ENCODE data around the gene YPEL2.

GRCh38 chr17:59304811-59305210, 26.6 kb upstream of the YPEL2 start:
- TF ChIP-seq SP1 (IDR thresholded peaks at IDR 0.05; ENCODE audit: low read depth): no peak
- no peak for TF ChIP-seq ZBTB33 (IDR thresholded peaks at IDR 0.05; ENCODE audit: extremely low read depth, insufficient replicate concordance, low read length)
- no peak for TF ChIP-seq REST (IDR thresholded peaks at IDR 0.05; ENCODE audit: low read depth)
- TF ChIP-seq EZH2 (IDR thresholded peaks at IDR 0.05): no peak
- no peak for TF ChIP-seq CTCF (IDR thresholded peaks at IDR 0.05 in 2 of 3, conservative IDR thresholded peaks at IDR 0.05 in 1 of 3; ENCODE audit: borderline replicate concordance in 1 of 3, insufficient read depth in 1 of 3, low read depth in 2 of 3, low read length in 2 of 3)
- TF ChIP-seq POLR2AphosphoS5 (IDR thresholded peaks at IDR 0.05; ENCODE audit: low read depth, low read length): no peak
- no peak for TF ChIP-seq POLR2A (IDR thresholded peaks at IDR 0.05; ENCODE audit: borderline replicate concordance, extremely low read depth, insufficient read depth, insufficient read length)
- no peak for TF ChIP-seq SIN3A (IDR thresholded peaks at IDR 0.05; ENCODE audit: low read depth)
- TF ChIP-seq YY1 (IDR thresholded peaks at IDR 0.05; ENCODE audit: extremely low read depth, insufficient replicate concordance, low read depth, low read length): no peak
- no peak for TF ChIP-seq ELF1 (IDR thresholded peaks at IDR 0.05; ENCODE audit: borderline replicate concordance, low read depth)
- no peak for TF ChIP-seq TCF7L2 (IDR thresholded peaks at IDR 0.05; ENCODE audit: borderline replicate concordance, extremely low read depth, insufficient read depth, insufficient read length)

Measured in HCT116 (cell line).